Immature natural killer cell (primary cell): Measurements from ENCODE around the gene CHN2. TPM values are rescaled to one million over a fixed set of nuclear protein-coding genes. Genes with fewer than 3 reads are reported as not detected.

Source experiments
- DNase-seq, 3 donors: peaks; one replicate each; pipeline ENCODE4 v3.0.0; 2022; ENCODE audit warnings: mixed read lengths in 1 of 3
- H3K27ac Mint-ChIP-seq, 6 donors: one replicate each; pipeline ENCODE4 v1.8.0; 2020; ENCODE audit warnings: mixed read lengths in 6 of 6, mild to moderate bottlenecking in 5 of 6, inconsistent platforms in 4 of 6, moderate library complexity in 3 of 6
- H3K27me3 Mint-ChIP-seq, 3 donors: one replicate each; pipeline ENCODE4 v1.8.0; 2020 to 2021; ENCODE audit warnings: low read depth in 3 of 3, mild to moderate bottlenecking in 3 of 3, mixed read lengths in 3 of 3, moderate library complexity in 3 of 3, inconsistent platforms in 1 of 3
- H3K36me3 Mint-ChIP-seq, 3 donors: one replicate each; pipeline ENCODE4 v1.8.0; 2020; ENCODE audit warnings: mixed read lengths in 3 of 3, inconsistent platforms in 2 of 3, mild to moderate bottlenecking in 2 of 3
- H3K4me1 Mint-ChIP-seq, 2 donors: one replicate each; pipeline ENCODE4 v1.8.0; 2020; ENCODE audit warnings: inconsistent platforms in 2 of 2, mild to moderate bottlenecking in 2 of 2, mixed read lengths in 2 of 2, moderate library complexity in 1 of 2
- H3K4me3 Mint-ChIP-seq, 5 donors: one replicate each; pipeline ENCODE4 v1.8.0; 2020; ENCODE audit warnings: mild to moderate bottlenecking in 5 of 5, mixed read lengths in 5 of 5, inconsistent platforms in 3 of 5, moderate library complexity in 3 of 5
- H3K9me3 Mint-ChIP-seq, 6 donors: one replicate each; pipeline ENCODE4 v1.8.0; 2020; ENCODE audit warnings: mild to moderate bottlenecking in 6 of 6, mixed read lengths in 6 of 6, inconsistent platforms in 4 of 6, moderate library complexity in 3 of 6
- polyA plus RNA-seq, 3 donors: library from polyadenylated mRNA; unstranded; fragments of 300-500 nt; fragmentation: Illumina TruSeq; gene quantifications; one replicate each; pipeline ENCODE4 v1.2.3, GENCODE V29; 2021

CHN2 gene
- polyA plus RNA-seq, 3 donors from 2014 or later = 7.7 to 23.9 (median 14.6) TPM

DNA sequence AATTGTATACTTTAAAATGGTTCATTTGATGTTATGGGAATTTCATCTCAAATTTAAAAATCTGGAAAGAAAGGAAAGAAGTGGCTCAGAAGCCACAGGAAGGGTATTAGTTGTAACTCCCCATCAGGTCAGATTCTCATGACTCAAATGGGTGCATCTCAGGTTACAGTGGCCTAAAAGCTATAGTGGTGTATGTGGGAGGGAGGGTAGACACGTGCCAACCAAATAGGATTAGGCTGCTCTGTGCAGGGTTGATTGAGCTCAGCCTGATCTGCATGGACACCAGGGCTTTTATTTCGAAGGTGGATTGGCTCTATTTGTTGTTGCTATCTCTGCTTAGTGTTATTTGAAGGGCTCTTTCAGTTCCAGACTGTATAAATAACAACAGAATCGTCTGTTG is 247.6 kb downstream of the CHN2 start:
- Mint-ChIP-seq H3K9me3 (no peaks in the 10 kb centered on the region), H3K4me3 (no peak overlapping the region), H3K27ac (no peak overlapping the region), H3K36me3 (no peaks in the 10 kb centered on the region), H3K27me3 (no peaks in the 10 kb centered on the region), H3K4me1 (no peaks in the 10 kb centered on the region)
- DNase-seq = no peak

GRCh38 chr7:29443552-29443951 is 249.0 kb downstream of the CHN2 start:
- Mint-ChIP-seq H3K36me3 (no peaks in the 10 kb centered on the region), H3K27ac (no peak overlapping the region), H3K9me3 (no peaks in the 10 kb centered on the region), H3K27me3 (no peaks in the 10 kb centered on the region), H3K4me3 (no peak overlapping the region), H3K4me1 (no peaks in the 10 kb centered on the region)
- no peak for DNase-seq

DNA sequence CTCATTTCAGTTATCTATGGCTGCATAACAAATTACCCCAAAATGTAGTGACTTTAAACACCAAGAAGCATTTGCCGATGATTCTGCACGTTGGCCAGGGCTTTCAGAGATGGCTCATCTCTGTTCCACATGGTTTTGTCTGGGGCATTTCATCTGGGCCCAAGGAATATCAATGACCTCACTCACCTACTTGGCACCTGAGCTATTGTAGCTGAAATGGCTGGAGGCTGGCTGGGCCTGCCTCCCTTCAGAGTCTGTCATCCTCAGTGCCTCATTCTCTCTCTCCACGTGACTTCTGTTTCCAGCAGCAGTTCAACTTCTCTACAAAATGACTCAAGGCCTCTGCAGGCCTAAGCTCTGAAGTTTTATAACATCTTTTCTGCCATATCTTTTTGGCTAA is 249.7 kb downstream of the CHN2 start:
- Mint-ChIP-seq H3K27me3 (no peaks in the 10 kb centered on the region), H3K4me1 (no peaks in the 10 kb centered on the region), H3K9me3 (no peaks in the 10 kb centered on the region), H3K36me3 (no peaks in the 10 kb centered on the region), H3K27ac (no peak overlapping the region), H3K4me3 (no peak overlapping the region)
- DNase-seq = no peak

DNA sequence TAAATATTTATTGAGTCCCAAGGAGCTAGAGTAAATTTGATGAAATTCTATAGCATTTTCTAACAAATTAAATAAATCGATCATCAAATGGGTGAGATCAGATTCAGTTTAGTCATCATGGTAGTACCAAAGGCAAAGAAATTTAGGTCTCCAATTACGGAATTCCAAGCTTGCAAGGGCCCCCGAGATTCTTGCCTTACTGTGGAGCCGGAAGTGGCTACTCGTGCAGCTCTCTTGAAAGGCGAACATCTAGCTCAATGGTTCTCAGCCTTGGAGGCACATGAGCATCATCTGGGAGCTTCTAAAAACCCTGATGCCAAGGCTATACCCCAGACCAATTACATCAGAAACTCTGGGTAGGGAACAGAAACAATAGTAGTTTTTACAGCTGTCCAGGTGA is 251.2 kb downstream of the CHN2 start:
- no peak overlapping the region for H3K4me3 Mint-ChIP-seq
- no peaks in the 10 kb centered on the region for H3K27me3 Mint-ChIP-seq
- no peaks in the 10 kb centered on the region for H3K9me3 Mint-ChIP-seq
- no peaks in the 10 kb centered on the region for H3K4me1 Mint-ChIP-seq
- no peak overlapping the region for H3K27ac Mint-ChIP-seq
- no peak for DNase-seq
- peaks cover 0 to 6% (median 2%) of the 10 kb centered on the region in 3 donors for H3K36me3 Mint-ChIP-seq

- Mint-ChIP-seq H3K4me3 (no peak overlapping the region), H3K4me1 (no peaks in the 10 kb centered on the region), H3K27me3 (no peaks in the 10 kb centered on the region), H3K9me3 (no peaks in the 10 kb centered on the region), H3K36me3 (peaks cover 0 to 6% (median 2%) of the 10 kb centered on the region in 3 donors), H3K27ac (no peak overlapping the region)
- no peak for DNase-seq
Observed at GRCh38 chr7:29447828-29448227, 253.3 kb downstream of the CHN2 start.

DNA sequence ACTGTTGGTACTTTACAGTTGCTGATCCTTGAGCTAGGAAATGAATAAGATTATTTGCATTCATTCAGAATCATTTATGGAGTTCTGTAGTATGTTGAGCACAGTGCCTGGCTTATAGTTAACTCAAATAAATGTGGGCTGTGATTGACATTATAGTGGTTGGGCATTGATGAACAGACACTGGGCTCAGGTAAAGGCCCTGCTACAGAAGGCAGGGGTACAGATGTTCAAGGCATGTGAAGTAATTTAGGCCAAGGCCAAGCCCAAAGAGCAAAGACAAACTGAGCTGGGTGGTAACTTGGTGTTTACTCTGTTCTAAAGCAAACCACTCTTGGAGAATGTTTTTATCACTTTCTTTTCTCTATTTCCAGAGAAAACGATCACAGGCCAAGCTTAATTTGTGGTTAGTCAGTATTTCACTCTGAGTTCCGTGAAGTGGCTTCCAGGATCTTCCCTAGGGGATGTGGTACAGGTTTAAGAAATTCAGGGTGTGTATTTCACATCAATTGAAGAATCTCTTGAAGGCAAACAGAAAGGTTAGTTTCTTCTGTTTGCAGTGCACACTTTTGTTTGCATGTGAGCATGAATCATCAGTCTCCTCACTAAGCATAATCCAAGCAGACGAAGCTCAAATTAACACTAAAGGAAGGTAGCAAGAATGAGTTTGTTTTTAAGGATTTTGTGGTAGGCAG is 255.1 kb downstream of the CHN2 start:
- Mint-ChIP-seq H3K36me3 (peaks cover 0 to 6% (median 2%) of the 10 kb centered on the region in 3 donors), H3K27me3 (no peaks in the 10 kb centered on the region), H3K9me3 (no peaks in the 10 kb centered on the region), H3K27ac (no peak overlapping the region), H3K4me3 (no peak overlapping the region), H3K4me1 (no peaks in the 10 kb centered on the region)
- no peak for DNase-seq

DNA sequence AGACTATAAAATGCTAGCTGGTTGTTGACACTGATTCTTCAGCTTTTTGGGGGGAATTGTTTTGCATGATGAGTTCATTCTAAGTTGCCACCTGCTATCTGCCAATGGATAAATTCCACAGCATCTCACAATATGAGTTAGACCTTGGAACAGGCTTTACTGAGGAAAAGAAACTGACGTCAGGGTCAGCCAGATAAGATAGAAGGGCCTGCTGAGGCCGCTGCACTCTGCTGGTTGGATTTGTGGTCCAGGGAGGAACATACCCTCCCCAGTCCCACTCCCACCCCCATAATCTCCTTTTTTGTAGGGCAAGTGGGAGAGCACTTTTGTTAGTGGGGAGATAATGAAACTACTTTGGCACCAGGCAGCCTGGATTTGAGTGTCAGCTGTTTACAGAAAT is 258.4 kb downstream of the CHN2 start:
- Mint-ChIP-seq H3K27me3 (no peaks in the 10 kb centered on the region), H3K4me3 (no peak overlapping the region), H3K27ac (no peak overlapping the region), H3K4me1 (no peaks in the 10 kb centered on the region), H3K36me3 (peaks cover 0 to 6% (median 2%) of the 10 kb centered on the region in 3 donors), H3K9me3 (no peaks in the 10 kb centered on the region)
- no peak for DNase-seq

DNA sequence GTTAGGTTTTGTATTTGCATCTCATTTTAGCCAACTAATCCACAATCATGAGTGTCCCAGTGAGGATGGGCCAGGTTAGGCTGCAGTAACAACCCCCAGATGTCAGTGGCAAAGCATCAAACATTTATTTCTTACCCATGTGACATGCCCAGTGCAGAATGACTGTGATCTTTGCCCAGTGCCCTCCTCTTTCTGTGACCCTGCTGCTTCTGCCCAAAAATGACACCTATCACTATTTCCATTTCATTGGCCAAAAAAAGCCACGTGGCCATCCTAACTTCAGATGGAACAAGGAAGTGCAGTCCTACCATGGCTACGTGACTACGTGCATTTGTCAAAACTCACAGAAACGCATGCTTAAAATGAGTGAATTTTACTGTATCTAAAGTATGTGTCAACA is 259.9 kb downstream of the CHN2 start:
- no peak for DNase-seq
- H3K27me3 Mint-ChIP-seq = no peaks in the 10 kb centered on the region
- no peak overlapping the region for H3K27ac Mint-ChIP-seq
- peaks cover 0 to 6% (median 2%) of the 10 kb centered on the region in 3 donors for H3K36me3 Mint-ChIP-seq
- H3K4me1 Mint-ChIP-seq = no peaks in the 10 kb centered on the region
- no peak overlapping the region for H3K4me3 Mint-ChIP-seq
- no peaks in the 10 kb centered on the region for H3K9me3 Mint-ChIP-seq

DNA sequence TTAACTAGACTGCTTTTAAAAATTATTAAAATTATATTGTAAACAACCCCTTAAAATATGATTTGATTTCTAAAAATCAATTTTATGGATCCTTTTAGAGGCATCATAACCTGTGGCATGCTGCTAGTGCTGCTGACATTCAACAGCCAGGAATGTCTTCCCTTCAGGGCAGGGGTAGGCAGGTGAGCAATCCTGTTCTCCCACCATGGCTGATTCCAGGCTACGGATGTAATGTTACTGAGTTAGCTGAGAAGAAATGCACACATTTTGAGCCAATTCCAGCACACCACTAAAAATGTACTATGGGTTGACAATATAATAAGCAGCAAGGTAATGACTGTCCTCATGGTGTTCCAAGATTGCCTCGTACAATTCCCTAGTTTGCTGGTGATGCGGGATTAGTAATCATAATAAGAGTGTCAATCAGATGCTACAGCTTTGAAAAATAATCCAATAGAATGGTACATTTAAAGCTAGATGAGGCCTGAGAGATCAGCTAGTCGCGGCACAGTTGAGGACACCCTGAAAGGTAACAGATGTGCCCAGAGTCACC is 260.4 kb downstream of the CHN2 start:
- Mint-ChIP-seq H3K36me3 (peaks cover 0 to 4% (median under 1%) of the 10 kb centered on the region in 3 donors), H3K27me3 (no peaks in the 10 kb centered on the region), H3K9me3 (no peaks in the 10 kb centered on the region), H3K4me1 (no peaks in the 10 kb centered on the region), H3K27ac (no peak overlapping the region), H3K4me3 (no peak overlapping the region)
- no peak for DNase-seq

DNA sequence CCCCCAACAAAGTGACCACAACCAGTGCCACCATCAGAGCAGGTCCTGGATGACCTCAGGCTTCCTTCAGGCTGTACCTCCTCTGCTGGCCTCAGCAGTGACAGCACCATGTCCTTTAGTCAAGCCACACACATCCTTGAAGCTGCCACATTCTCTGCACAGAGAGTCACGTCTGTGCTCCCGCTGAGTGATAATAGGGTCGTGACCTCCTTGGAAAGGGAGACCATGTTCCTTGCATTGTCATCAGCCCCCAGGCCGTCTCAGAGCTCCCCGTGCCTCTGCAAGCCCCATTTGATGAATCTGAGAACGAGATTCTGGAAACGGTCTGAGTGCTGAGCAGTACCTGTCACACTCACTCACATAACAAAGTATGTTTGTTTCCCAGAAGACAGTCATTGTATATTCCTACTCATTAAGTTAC is 262.6 kb downstream of the CHN2 start:
- DNase-seq = no peak

GRCh38 chr7:29457565-29458011 is 263.0 kb downstream of the CHN2 start:
- no peaks in the 10 kb centered on the region for H3K9me3 Mint-ChIP-seq
- no peak overlapping the region for H3K27ac Mint-ChIP-seq
- H3K4me3 Mint-ChIP-seq = no peak overlapping the region
- DNase-seq = no peak
- peaks cover 0 to 4% (median 0%) of the 10 kb centered on the region in 3 donors for H3K36me3 Mint-ChIP-seq
- no peaks in the 10 kb centered on the region for H3K4me1 Mint-ChIP-seq
- H3K27me3 Mint-ChIP-seq = no peaks in the 10 kb centered on the region

More for the DNA sequence above, 262.6 kb downstream of the CHN2 start:
- Mint-ChIP-seq H3K36me3 (peaks cover 0 to 4% (median 0%) of the 10 kb centered on the region in 3 donors), H3K27ac (no peak overlapping the region), H3K4me1 (no peaks in the 10 kb centered on the region), H3K27me3 (no peaks in the 10 kb centered on the region), H3K4me3 (no peak overlapping the region), H3K9me3 (no peaks in the 10 kb centered on the region)

GRCh38 chr7:29458933-29459332 is 264.4 kb downstream of the CHN2 start:
- no peak overlapping the region for H3K4me3 Mint-ChIP-seq
- H3K36me3 Mint-ChIP-seq = peaks cover 0 to 4% (median 0%) of the 10 kb centered on the region in 3 donors
- no peaks in the 10 kb centered on the region for H3K27me3 Mint-ChIP-seq
- no peak for DNase-seq
- no peaks in the 10 kb centered on the region for H3K4me1 Mint-ChIP-seq
- no peaks in the 10 kb centered on the region for H3K9me3 Mint-ChIP-seq
- peak overlapping the region in 1 of 6 donors; percentile 17 for H3K27ac Mint-ChIP-seq

GRCh38 chr7:29459589-29459988 is 265.0 kb downstream of the CHN2 start:
- Mint-ChIP-seq H3K27me3 (no peaks in the 10 kb centered on the region), H3K4me1 (no peaks in the 10 kb centered on the region), H3K4me3 (no peak overlapping the region), H3K27ac (no peak overlapping the region), H3K36me3 (peaks cover 0 to 4% (median 0%) of the 10 kb centered on the region in 3 donors), H3K9me3 (no peaks in the 10 kb centered on the region)
- DNase-seq = no peak

- Mint-ChIP-seq H3K9me3 (no peaks in the 10 kb centered on the region), H3K36me3 (peaks cover 0 to 4% (median 3%) of the 10 kb centered on the region in 3 donors), H3K27me3 (no peaks in the 10 kb centered on the region), H3K4me3 (no peak overlapping the region), H3K4me1 (no peaks in the 10 kb centered on the region), H3K27ac (no peak overlapping the region)
- DNase-seq = no peak
Observed at GRCh38 chr7:29461996-29462395, 267.4 kb downstream of the CHN2 start.
